Choroid plexus epithelial cell (primary cell): ENCODE data around the gene PDHX.

Experiments used
- DNase-seq: peaks from one replicate; pipeline ENCODE4 v3.0.0-alpha.2; 2010; ENCODE audit warnings: low read depth
- H3K4me3 ChIP-seq: 2 replicates; pipeline ENCODE4 v1.5.1; 2011; ENCODE audit warnings: low read depth, mild to moderate bottlenecking, control low read depth, low read length, moderate library complexity
- CTCF ChIP-seq: conservative IDR thresholded peaks from 2 replicates; pipeline ENCODE4 v1.5.1; 2011; ENCODE audit warnings: low read depth, mild to moderate bottlenecking, control low read depth, inconsistent platforms, low read length, moderate library complexity

Gene PDHX

GRCh38 chr11:35007277-35007676 is 90.9 kb downstream of the PDHX start:
- H3K4me3 ChIP-seq, result no peak overlapping the region
- no peak for DNase-seq
- TF ChIP-seq CTCF, result no peak

GRCh38 chr11:35009191-35009943 is 92.9 kb downstream of the PDHX start:
- no peak overlapping the region for H3K4me3 ChIP-seq
- DNase-seq, result peak; percentile 70
- TF ChIP-seq CTCF, result peak; percentile 26

GRCh38 chr11:35009944-35010342 is 93.5 kb downstream of the PDHX start:
- H3K4me3 ChIP-seq, result no peak overlapping the region
- DNase-seq, result no peak
- TF ChIP-seq CTCF, result no peak

GRCh38 chr11:35010654-35011053 is 94.2 kb downstream of the PDHX start:
- no peak for TF ChIP-seq CTCF
- DNase-seq, result no peak
- no peak overlapping the region for H3K4me3 ChIP-seq

- no peak for TF ChIP-seq CTCF
- no peak for DNase-seq
- H3K4me3 ChIP-seq, result no peak overlapping the region
Measured at GRCh38 chr11:35011389-35011788, 95.0 kb downstream of the PDHX start.

GRCh38 chr11:35011944-35012343 is 95.5 kb downstream of the PDHX start:
- TF ChIP-seq CTCF, result no peak
- H3K4me3 ChIP-seq, result no peak overlapping the region
- no peak for DNase-seq

GRCh38 chr11:35012467-35013191 is 96.2 kb downstream of the PDHX start:
- DNase-seq, result no peak
- H3K4me3 ChIP-seq, result no peak overlapping the region
- TF ChIP-seq CTCF, result no peak
